Measurements from ENCODE around the gene UBXN7.

GRCh38 chr3:196428041-196428440 is 4.2 kb downstream of the UBXN7 start:
- TF ChIP-seq SUZ12 (IDR thresholded peaks at IDR 0.05): no peak
- TF ChIP-seq ARNT (IDR thresholded peaks at IDR 0.05): no peak
- TF ChIP-seq BHLHE40 (IDR thresholded peaks at IDR 0.05; ENCODE audit: borderline replicate concordance): no peak
